Endothelial cell (in vitro differentiated cells): ENCODE data around the gene UTP11. TPM values are rescaled to one million over a fixed set of nuclear protein-coding genes. Genes with fewer than 3 reads are reported as not detected.

Experiments
- DNase-seq: peaks from one replicate; pipeline ENCODE4 v3.0.0; 2021; ENCODE audit warnings: low spot score
- H3K27ac Mint-ChIP-seq: one replicate; pipeline ENCODE4 v1.8.0; 2021; ENCODE audit warnings: mixed read lengths, inconsistent platforms; ENCODE audit not compliant: unreplicated experiment
- H3K27me3 Mint-ChIP-seq: one replicate; pipeline ENCODE4 v1.8.0; 2021; ENCODE audit warnings: mild to moderate bottlenecking, moderate library complexity, mixed read lengths, inconsistent platforms; ENCODE audit not compliant: unreplicated experiment
- H3K36me3 Mint-ChIP-seq: one replicate; pipeline ENCODE4 v1.8.0; 2021; ENCODE audit warnings: mild to moderate bottlenecking, low read depth, mixed read lengths, inconsistent platforms; ENCODE audit not compliant: unreplicated experiment
- H3K4me1 Mint-ChIP-seq: one replicate; pipeline ENCODE4 v1.8.0; 2021; ENCODE audit warnings: mild to moderate bottlenecking, mixed read lengths, inconsistent platforms; ENCODE audit not compliant: unreplicated experiment
- H3K4me3 Mint-ChIP-seq: one replicate; pipeline ENCODE4 v1.8.0; 2021; ENCODE audit warnings: mild to moderate bottlenecking, mixed read lengths, inconsistent platforms; ENCODE audit not compliant: unreplicated experiment
- H3K9me3 Mint-ChIP-seq: one replicate; pipeline ENCODE4 v1.8.0; 2021; ENCODE audit warnings: mixed read lengths, inconsistent platforms; ENCODE audit not compliant: unreplicated experiment
- total RNA-seq: library from RNA; stranded (reverse); fragmentation: NEBNext Ultra II Directional; extraction: Animal tissue kit (Norgen Biotek cat#: 25700); gene quantifications from one replicate; pipeline ENCODE4 v1.2.1, GENCODE V29; 2021; ENCODE audit not compliant: unreplicated experiment
- TF ChIP-seq, protein P1 (sequence below): fragments of 200-600 bp; sonication (generic); IDR thresholded peaks from one replicate; pipeline ENCODE4 v1.5.0; 2021; ENCODE audit warnings: antibody characterized with exemption; ENCODE audit not compliant: unreplicated experiment

The UTP11 gene
- total RNA-seq, 1 donor from 2014 or later, result 44.7 TPM

- no peaks in the 10 kb centered on the region for H3K9me3 Mint-ChIP-seq
- H3K4me1 Mint-ChIP-seq, result peaks cover 11% of the 10 kb centered on the region
- peak overlapping the region; percentile 43 for H3K27ac Mint-ChIP-seq
- DNase-seq, result no peak
- no peak overlapping the region for H3K4me3 Mint-ChIP-seq
- TF ChIP-seq, protein P1, sequence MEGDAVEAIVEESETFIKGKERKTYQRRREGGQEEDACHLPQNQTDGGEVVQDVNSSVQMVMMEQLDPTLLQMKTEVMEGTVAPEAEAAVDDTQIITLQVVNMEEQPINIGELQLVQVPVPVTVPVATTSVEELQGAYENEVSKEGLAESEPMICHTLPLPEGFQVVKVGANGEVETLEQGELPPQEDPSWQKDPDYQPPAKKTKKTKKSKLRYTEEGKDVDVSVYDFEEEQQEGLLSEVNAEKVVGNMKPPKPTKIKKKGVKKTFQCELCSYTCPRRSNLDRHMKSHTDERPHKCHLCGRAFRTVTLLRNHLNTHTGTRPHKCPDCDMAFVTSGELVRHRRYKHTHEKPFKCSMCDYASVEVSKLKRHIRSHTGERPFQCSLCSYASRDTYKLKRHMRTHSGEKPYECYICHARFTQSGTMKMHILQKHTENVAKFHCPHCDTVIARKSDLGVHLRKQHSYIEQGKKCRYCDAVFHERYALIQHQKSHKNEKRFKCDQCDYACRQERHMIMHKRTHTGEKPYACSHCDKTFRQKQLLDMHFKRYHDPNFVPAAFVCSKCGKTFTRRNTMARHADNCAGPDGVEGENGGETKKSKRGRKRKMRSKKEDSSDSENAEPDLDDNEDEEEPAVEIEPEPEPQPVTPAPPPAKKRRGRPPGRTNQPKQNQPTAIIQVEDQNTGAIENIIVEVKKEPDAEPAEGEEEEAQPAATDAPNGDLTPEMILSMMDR, result no peak
- H3K36me3 Mint-ChIP-seq, result no peaks in the 10 kb centered on the region
- H3K27me3 Mint-ChIP-seq, result peaks cover 4% of the 10 kb centered on the region
Observed at GRCh38 chr1:38071312-38072256, 59.0 kb downstream of the UTP11 start.

DNA sequence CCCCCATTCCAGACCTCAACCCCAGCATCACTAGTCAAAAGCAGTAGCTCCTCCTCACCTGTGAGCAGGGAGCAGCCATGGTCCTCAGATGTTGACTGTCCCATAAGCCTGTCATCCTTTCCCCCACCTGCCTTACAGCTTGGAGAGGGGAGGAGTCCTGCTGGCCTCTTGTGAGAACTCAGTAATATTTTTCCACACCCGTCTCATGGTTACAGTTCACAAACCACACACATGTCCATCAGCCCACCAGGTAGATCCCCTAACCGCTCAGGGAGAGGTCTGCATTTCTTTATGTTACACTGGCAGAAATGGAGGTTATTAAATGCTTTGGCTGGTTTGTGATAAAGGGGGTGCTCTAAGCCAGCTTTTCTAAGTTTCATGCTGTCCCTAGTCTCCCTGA, 60.3 kb downstream of the UTP11 start:
- no peak for DNase-seq
- H3K9me3 Mint-ChIP-seq, result no peaks in the 10 kb centered on the region
- no peak overlapping the region for H3K27ac Mint-ChIP-seq
- TF ChIP-seq, protein P1, result no peak
- no peaks in the 10 kb centered on the region for H3K36me3 Mint-ChIP-seq
- H3K27me3 Mint-ChIP-seq, result peaks cover 4% of the 10 kb centered on the region
- H3K4me1 Mint-ChIP-seq, result peaks cover 9% of the 10 kb centered on the region
- no peak overlapping the region for H3K4me3 Mint-ChIP-seq

GRCh38 chr1:38073534-38074301, 61.2 kb downstream of the UTP11 start:
- no peaks in the 10 kb centered on the region for H3K9me3 Mint-ChIP-seq
- TF ChIP-seq, protein P1, result no peak
- peaks cover 7% of the 10 kb centered on the region for H3K4me1 Mint-ChIP-seq
- no peak for DNase-seq
- H3K4me3 Mint-ChIP-seq, result no peak overlapping the region
- H3K27ac Mint-ChIP-seq, result no peak overlapping the region
- no peaks in the 10 kb centered on the region for H3K36me3 Mint-ChIP-seq
- H3K27me3 Mint-ChIP-seq, result peaks cover 4% of the 10 kb centered on the region

DNA sequence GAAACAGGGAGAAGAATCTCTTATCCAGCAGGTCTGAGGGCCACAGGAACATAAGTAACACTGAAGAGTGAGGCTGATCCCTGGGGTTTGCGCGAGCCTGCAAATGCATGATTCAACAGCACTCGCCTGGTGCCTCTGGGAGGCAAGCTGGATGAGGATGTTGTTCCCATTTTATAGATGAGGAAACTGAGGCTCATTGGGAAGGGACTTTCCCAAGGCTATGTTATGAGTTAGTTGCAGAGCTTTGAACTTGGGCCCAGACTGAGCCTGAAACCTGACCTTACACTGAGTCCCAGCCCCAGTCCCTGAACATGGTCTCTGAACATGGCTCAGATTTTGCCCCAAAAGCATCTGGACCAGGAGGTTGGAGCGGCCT, 61.8 kb downstream of the UTP11 start:
- TF ChIP-seq, protein P1, result no peak
- H3K27me3 Mint-ChIP-seq, result peaks cover 4% of the 10 kb centered on the region
- no peak overlapping the region for H3K4me3 Mint-ChIP-seq
- H3K9me3 Mint-ChIP-seq, result no peaks in the 10 kb centered on the region
- H3K4me1 Mint-ChIP-seq, result peaks cover 7% of the 10 kb centered on the region
- H3K27ac Mint-ChIP-seq, result no peak overlapping the region
- no peak for DNase-seq
- no peaks in the 10 kb centered on the region for H3K36me3 Mint-ChIP-seq

Other genes with a start within 250 kb of the UTP11 start
- 0.13 TPM for gene EPHA10, start 247.6 kb upstream of the UTP11 start, total RNA-seq
- 0.36 TPM for gene MANEAL, start 218.9 kb upstream of the UTP11 start, total RNA-seq
- gene C1orf122, start 204.9 kb upstream of the UTP11 start, total RNA-seq, result 29.4 TPM
- gene YRDC, start 204.5 kb upstream of the UTP11 start, total RNA-seq, result 11.9 TPM
- gene MTF1, start 153.1 kb upstream of the UTP11 start, total RNA-seq, result 10.1 TPM
- 18.4 TPM for gene INPP5B, start 65.7 kb upstream of the UTP11 start, total RNA-seq
- gene SF3A3, start 22.7 kb upstream of the UTP11 start, total RNA-seq, result 59.2 TPM
- gene FHL3, start 7.2 kb upstream of the UTP11 start, total RNA-seq, result 142 TPM
- gene POU3F1, start 34.1 kb downstream of the UTP11 start, total RNA-seq, result 1.2 TPM